ENCODE measurements around the gene C19orf33. TPM values are rescaled to one million over a fixed set of nuclear protein-coding genes. Genes with fewer than 3 reads are reported as not detected.

The C19orf33 gene
- total RNA-seq, 2 donors from 2014 or later, result 111 to 159 TPM

- Histone ChIP-seq H3K27ac (peak within 1 kb of the TSS; percentile 83), H3K4me3 (peak within 1 kb of the TSS; percentile 91), H3K9ac (ENCODE audit: low read depth in 2 of 2, low read length in 2 of 2) (peak within 1 kb of the TSS; percentile 82 to 96), H3K9me3 (no peaks in the 10 kb centered on the region), H3K27me3 (no peaks in the 10 kb centered on the region), H3K4me1 (peaks cover 8% of the 10 kb centered on the region), H3K36me3 (no peaks in the 10 kb centered on the region)
- DNase-seq, result peak; percentile 90
- intact Hi-C loops (cut with DNase I), result loop anchor here (10.0 kb wide), 1 partner anchor 415 kb away; the partner anchor contains the start of genes SIPA1L3 and WDR87
- TF ChIP-seq, protein P1, sequence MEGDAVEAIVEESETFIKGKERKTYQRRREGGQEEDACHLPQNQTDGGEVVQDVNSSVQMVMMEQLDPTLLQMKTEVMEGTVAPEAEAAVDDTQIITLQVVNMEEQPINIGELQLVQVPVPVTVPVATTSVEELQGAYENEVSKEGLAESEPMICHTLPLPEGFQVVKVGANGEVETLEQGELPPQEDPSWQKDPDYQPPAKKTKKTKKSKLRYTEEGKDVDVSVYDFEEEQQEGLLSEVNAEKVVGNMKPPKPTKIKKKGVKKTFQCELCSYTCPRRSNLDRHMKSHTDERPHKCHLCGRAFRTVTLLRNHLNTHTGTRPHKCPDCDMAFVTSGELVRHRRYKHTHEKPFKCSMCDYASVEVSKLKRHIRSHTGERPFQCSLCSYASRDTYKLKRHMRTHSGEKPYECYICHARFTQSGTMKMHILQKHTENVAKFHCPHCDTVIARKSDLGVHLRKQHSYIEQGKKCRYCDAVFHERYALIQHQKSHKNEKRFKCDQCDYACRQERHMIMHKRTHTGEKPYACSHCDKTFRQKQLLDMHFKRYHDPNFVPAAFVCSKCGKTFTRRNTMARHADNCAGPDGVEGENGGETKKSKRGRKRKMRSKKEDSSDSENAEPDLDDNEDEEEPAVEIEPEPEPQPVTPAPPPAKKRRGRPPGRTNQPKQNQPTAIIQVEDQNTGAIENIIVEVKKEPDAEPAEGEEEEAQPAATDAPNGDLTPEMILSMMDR (IDR thresholded peaks at IDR 0.05), result no peak
Measured at GRCh38 chr19:38319421-38320258, 15.6 kb downstream of the C19orf33 start, which contains the start of gene KCNK6. KCNK6 (plus strand) TSS chr19:38319845; CDS start chr19:38319951, 106 bp downstream.

GRCh38 chr19:38320969-38321339, 16.9 kb downstream of the C19orf33 start:
- Histone ChIP-seq H3K36me3 (no peaks in the 10 kb centered on the region), H3K9ac (ENCODE audit: low read depth in 2 of 2, low read length in 2 of 2) (peak overlapping the region; percentile 24 to 82), H3K9me3 (no peaks in the 10 kb centered on the region), H3K27me3 (no peaks in the 10 kb centered on the region), H3K4me3 (peak overlapping the region; percentile 91), H3K27ac (peak overlapping the region; percentile 83), H3K4me1 (peaks cover 5% of the 10 kb centered on the region)
- DNase-seq, result no peak
- intact Hi-C loops (cut with DNase I), result loop anchor here (10.0 kb wide), 1 partner anchor 416 kb away; the partner anchor contains the start of genes SIPA1L3 and WDR87
- TF ChIP-seq, protein P1 (IDR thresholded peaks at IDR 0.05), result no peak

GRCh38 chr19:38321646-38322196, 17.7 kb downstream of the C19orf33 start:
- Histone ChIP-seq H3K27me3 (no peaks in the 10 kb centered on the region), H3K36me3 (peaks cover 5% of the 10 kb centered on the region), H3K27ac (no peak overlapping the region), H3K9ac (ENCODE audit: low read depth in 2 of 2, low read length in 2 of 2) (peak overlapping the region; percentile 37 to 82), H3K4me3 (no peak overlapping the region), H3K9me3 (no peaks in the 10 kb centered on the region), H3K4me1 (peaks cover 1% of the 10 kb centered on the region)
- intact Hi-C loops (cut with DNase I), result loop anchor here (10.0 kb wide), 1 partner anchor 417 kb away; the partner anchor contains the start of genes SIPA1L3 and WDR87
- DNase-seq, result no peak
- TF ChIP-seq, protein P1 (IDR thresholded peaks at IDR 0.05), result no peak

DNA sequence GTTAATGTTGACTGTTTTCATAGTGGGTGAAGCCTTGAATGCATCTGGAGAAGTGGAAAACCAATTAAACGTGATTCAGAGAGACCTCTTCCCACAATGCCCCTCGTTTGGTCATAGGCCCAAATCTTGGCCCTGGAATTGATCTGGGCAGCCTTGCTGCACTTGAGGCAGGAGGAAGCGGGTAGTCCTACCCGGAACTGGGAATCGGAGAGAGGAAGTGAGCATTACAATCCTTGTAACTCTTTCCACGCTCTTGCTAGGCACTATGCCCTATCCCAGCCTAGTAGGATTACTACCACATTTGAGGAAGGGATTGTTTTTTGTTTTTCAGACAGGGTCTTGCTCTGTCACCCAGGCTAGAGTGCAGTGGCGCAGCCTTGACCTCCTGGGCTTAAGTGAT, 19.2 kb downstream of the C19orf33 start:
- H3K36me3 ChIP-seq, result peaks cover 9% of the 10 kb centered on the region
- no peak overlapping the region for H3K27ac ChIP-seq
- TF ChIP-seq, protein P1 (IDR thresholded peaks at IDR 0.05), result no peak
- no peak overlapping the region for H3K9ac ChIP-seq (ENCODE audit: low read depth in 2 of 2, low read length in 2 of 2)
- H3K4me1 ChIP-seq, result no peaks in the 10 kb centered on the region
- no peak overlapping the region for H3K4me3 ChIP-seq
- intact Hi-C loops (cut with DNase I), result loop anchor here (10.0 kb wide), 1 partner anchor 418 kb away; the partner anchor contains the start of genes SIPA1L3 and WDR87
- no peak for DNase-seq
- H3K27me3 ChIP-seq, result no peaks in the 10 kb centered on the region
- H3K9me3 ChIP-seq, result no peaks in the 10 kb centered on the region

DNA sequence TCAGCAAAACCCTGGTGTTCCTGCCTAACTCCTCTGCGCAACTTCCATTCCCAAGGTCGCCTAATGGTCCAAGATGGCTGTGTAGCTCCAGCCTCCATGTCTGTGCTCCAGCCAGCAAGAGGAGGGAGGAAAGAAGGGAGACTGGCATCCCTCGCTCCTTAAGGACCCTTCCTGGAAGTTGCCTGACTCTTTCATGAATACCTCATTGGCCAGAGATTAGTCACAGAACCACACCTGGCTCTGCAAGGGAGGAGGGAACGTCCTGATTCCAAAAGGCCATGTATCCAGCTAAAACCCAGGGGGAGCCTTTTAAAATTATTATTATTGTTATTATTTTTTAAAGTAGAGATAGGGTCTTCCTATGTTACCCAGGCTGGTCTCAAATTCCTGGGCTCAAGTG, 20.4 kb downstream of the C19orf33 start:
- Histone ChIP-seq H3K4me3 (no peak overlapping the region), H3K36me3 (peaks cover 9% of the 10 kb centered on the region), H3K27ac (no peak overlapping the region), H3K9me3 (no peaks in the 10 kb centered on the region), H3K9ac (ENCODE audit: low read depth in 2 of 2, low read length in 2 of 2) (no peak overlapping the region), H3K27me3 (no peaks in the 10 kb centered on the region), H3K4me1 (no peaks in the 10 kb centered on the region)
- intact Hi-C loops (cut with DNase I), result loop anchor here (10.0 kb wide), 1 partner anchor 420 kb away; the partner anchor contains the start of genes SIPA1L3 and WDR87
- DNase-seq, result no peak
- TF ChIP-seq, protein P1 (IDR thresholded peaks at IDR 0.05), result no peak

Data from colonic mucosa (tissue), 4 donors.